Measurements from ENCODE around the gene CAPZB. TPM values are rescaled to one million over a fixed set of nuclear protein-coding genes. Genes with fewer than 3 reads are reported as not detected.

Gene CAPZB
- total RNA-seq, 2 experiments from 2014 or later, result 335 to 340 TPM

GRCh38 chr1:19349999-19350398, 135.3 kb downstream of the CAPZB start:
- Mint-ChIP-seq H3K4me1 (ENCODE audit: low read depth) (no peaks in the 10 kb centered on the region), H3K9me3 (no peaks in the 10 kb centered on the region), H3K4me3 (no peak overlapping the region), H3K27me3 (no peaks in the 10 kb centered on the region), H3K27ac (peak overlapping the region; percentile 30), H3K36me3 (ENCODE audit: low read depth) (peaks cover 7% of the 10 kb centered on the region)
- CTCF ChIA-PET, result interaction anchor here (0.9 kb wide), 1 partner anchor 304 kb away, joined by 3 read pairs; no protein-coding TSS in a partner anchor
- no peak for TF ChIP-seq CTCF (IDR thresholded peaks at IDR 0.05)
- ATAC-seq (no peak), DNase-seq (no peak)
- intact Hi-C loops (cut with micrococcal nuclease), result loop anchor here (10.0 kb wide), 1 partner anchor 305 kb away; no protein-coding TSS in a partner anchor
- POLR2A ChIA-PET, result no interaction called here

DNA sequence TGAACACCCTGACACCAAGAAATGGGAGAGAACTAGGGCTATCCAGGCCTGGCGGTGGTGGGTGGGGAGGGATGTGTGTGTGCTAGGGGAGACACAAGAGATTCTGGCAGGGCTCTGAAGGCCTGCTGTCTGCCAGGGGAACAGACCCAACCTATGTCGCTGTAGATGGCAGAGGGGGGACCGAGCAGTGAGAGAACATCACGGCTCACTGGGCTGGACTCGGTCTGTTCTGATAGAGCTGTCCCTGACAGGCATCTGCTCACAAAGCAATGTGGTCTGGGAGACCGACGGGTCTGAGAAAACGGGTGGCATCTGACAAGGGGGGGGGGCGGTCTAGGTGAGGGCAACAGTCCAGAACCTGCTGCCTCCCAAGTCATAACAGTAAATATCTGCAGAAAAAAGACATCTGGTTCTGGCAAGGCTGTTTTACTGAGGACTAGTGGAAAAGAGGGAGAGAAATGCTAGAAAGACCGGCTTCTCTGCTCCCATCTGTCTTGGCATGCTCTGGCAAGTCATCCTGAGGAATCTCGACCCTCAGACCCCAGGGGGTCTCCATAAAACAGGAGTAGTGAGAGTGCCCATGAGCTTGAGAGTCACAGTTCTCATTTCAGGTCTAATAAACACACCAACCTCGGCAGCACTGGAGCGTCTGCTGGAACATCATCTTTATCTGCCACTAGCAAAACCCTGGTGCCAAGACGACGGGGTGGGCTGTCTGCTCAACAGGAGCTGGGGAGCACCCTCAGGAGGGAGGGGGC, 136.7 kb downstream of the CAPZB start:
- H3K9me3 Mint-ChIP-seq, result no peaks in the 10 kb centered on the region
- POLR2A ChIA-PET, result interaction anchor here (0.7 kb wide), 1 partner anchor 12 kb away, joined by 3 read pairs; no protein-coding TSS in a partner anchor
- ATAC-seq, result no peak
- intact Hi-C loops (cut with micrococcal nuclease), result loop anchor here (10.0 kb wide), 1 partner anchor 306 kb away; no protein-coding TSS in a partner anchor
- CTCF ChIA-PET, result interaction anchor here (0.9 to 1.0 kb wide), 2 partner anchors 32 to 233 kb away, joined by 3 read pairs; no protein-coding TSS in a partner anchor
- H3K36me3 Mint-ChIP-seq (ENCODE audit: low read depth), result peaks cover 3% of the 10 kb centered on the region
- peak overlapping the region; percentile 30 for H3K27ac Mint-ChIP-seq
- no peak overlapping the region for H3K4me3 Mint-ChIP-seq
- no peak for DNase-seq
- no peaks in the 10 kb centered on the region for H3K4me1 Mint-ChIP-seq (ENCODE audit: low read depth)
- no peaks in the 10 kb centered on the region for H3K27me3 Mint-ChIP-seq
- TF ChIP-seq CTCF (IDR thresholded peaks at IDR 0.05), result no peak

DNA sequence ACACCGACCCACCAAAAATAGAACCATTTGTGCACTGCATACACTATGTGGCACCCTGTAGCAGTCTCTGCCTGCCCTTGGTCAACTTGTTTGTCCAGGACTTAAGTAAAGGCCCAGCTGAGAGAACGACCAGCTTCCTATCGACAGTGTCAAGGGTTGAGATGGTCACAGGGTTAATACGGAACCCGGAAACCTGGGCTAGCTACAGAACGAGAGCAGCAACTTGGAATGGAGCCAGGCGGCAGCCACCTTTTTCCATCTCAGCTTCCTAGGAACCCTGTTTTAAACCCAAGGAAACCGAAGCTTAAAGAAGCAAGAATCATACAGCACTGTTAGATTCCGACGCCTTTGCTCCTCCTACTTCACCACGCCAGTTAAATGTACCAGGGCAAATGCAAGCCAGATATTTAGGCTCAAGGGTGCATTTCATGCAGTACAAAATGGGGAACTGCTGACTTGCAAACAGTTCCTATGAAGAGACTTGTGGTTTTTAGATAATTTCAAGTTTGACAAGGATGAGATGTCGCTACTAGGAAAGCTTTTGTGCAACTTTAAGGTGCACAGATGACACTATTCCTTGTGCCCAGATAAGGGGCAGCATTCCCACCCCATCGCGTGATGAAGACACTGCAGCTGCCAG, 137.7 kb downstream of the CAPZB start:
- Mint-ChIP-seq H3K36me3 (ENCODE audit: low read depth) (peaks cover 5% of the 10 kb centered on the region), H3K4me1 (ENCODE audit: low read depth) (no peaks in the 10 kb centered on the region), H3K9me3 (no peaks in the 10 kb centered on the region), H3K27me3 (no peaks in the 10 kb centered on the region), H3K4me3 (no peak overlapping the region), H3K27ac (no peak overlapping the region)
- DNase-seq, result no peak
- POLR2A ChIA-PET, result interaction anchor here (0.7 kb wide), 1 partner anchor 13 kb away, joined by 3 read pairs; no protein-coding TSS in a partner anchor
- no peak for TF ChIP-seq CTCF (IDR thresholded peaks at IDR 0.05)
- CTCF ChIA-PET, result interaction anchor here (0.6 to 1.2 kb wide), 3 partner anchors 8 to 33 kb away, joined by 3 read pairs; no protein-coding TSS in a partner anchor
- intact Hi-C loops (cut with micrococcal nuclease), result loop anchor here (10.0 kb wide), 1 partner anchor 307 kb away; no protein-coding TSS in a partner anchor
- ATAC-seq, result no peak

- H3K9me3 Mint-ChIP-seq, result no peaks in the 10 kb centered on the region
- ATAC-seq (no peak), DNase-seq (no peak)
- H3K4me3 Mint-ChIP-seq, result no peak overlapping the region
- TF ChIP-seq CTCF (IDR thresholded peaks at IDR 0.05), result no peak
- no peaks in the 10 kb centered on the region for H3K27me3 Mint-ChIP-seq
- ChIA-PET CTCF (interaction anchor here (1.1 to 2.8 kb wide), 4 partner anchors 11 to 271 kb away, joined by 3 to 11 read pairs (median 5); no protein-coding TSS in a partner anchor), POLR2A (no interaction called here)
- H3K4me1 Mint-ChIP-seq (ENCODE audit: low read depth), result peaks cover 2% of the 10 kb centered on the region
- H3K27ac Mint-ChIP-seq, result peak overlapping the region; percentile 47
- peaks cover 18% of the 10 kb centered on the region for H3K36me3 Mint-ChIP-seq (ENCODE audit: low read depth)
- intact Hi-C loops (cut with micrococcal nuclease), result loop anchor here (10.0 kb wide), 1 partner anchor 309 kb away; no protein-coding TSS in a partner anchor
Observed at GRCh38 chr1:19346026-19346425, 139.3 kb downstream of the CAPZB start.

All from activated CD8-positive, alpha-beta T cell treated with anti-CD3 and anti-CD28 coated beads for 36 hours (primary cell).